Tibial nerve (tissue), 4 donors: ENCODE results near the gene LRRC1. TPM values are rescaled to one million over a fixed set of nuclear protein-coding genes. Genes with fewer than 3 reads are reported as not detected.

ENCODE experiments used
- DNase-seq, 2 donors: peaks; one replicate each; pipeline ENCODE4 v3.0.0-alpha.2; 2019; ENCODE audit warnings: low spot score in 2 of 2
- H3K27ac ChIP-seq, 4 donors: fragments of 200-600 bp; sonication (generic) in 3 of 4; one replicate each; pipeline ENCODE4 v1.5.1; 2017 to 2019; ENCODE audit warnings: mild to moderate bottlenecking in 1 of 4
- H3K27me3 ChIP-seq, 2 donors: fragments of 200-600 bp; sonication (generic) in 1 of 2; one replicate each; pipeline versions ENCODE4 v1.5.1 to v1.6.0; 2017 to 2019
- H3K36me3 ChIP-seq, 3 donors: fragments of 200-600 bp; sonication (generic); one replicate each; pipeline ENCODE4 v1.5.1; 2018 to 2019
- H3K4me1 ChIP-seq, 4 donors: fragments of 200-600 bp; sonication (generic) in 3 of 4; one replicate each; pipeline ENCODE4 v1.5.1; 2017 to 2019
- H3K4me3 ChIP-seq, 4 donors: fragments of 200-600 bp; sonication (generic) in 3 of 4; one replicate each; pipeline ENCODE4 v1.5.1; 2017 to 2019; ENCODE audit warnings: mild to moderate bottlenecking in 1 of 4, moderate library complexity in 1 of 4
- H3K9me3 ChIP-seq, 4 donors: fragments of 200-600 bp; sonication (generic) in 3 of 4; one replicate each; pipeline ENCODE4 v1.5.1; 2017 to 2019
- CTCF ChIP-seq, 5 experiments: fragments of 200-600 bp in 3 of 5; fragments of 450-650 bp in 2 of 5; sonication (generic) in 3 of 5; IDR thresholded peaks; one replicate each; pipeline ENCODE4 v1.5.1; 2016 to 2019; ENCODE audit warnings: antibody characterized with exemption in 5 of 5, mild to moderate bottlenecking in 3 of 5, moderate library complexity in 2 of 5
- EP300 ChIP-seq, 2 donors: sonication (generic); formaldehyde crosslinking; IDR thresholded peaks; one replicate each; pipeline ENCODE4 v1.6.1; 2017; ENCODE audit warnings: antibody characterized with exemption in 2 of 2, mild to moderate bottlenecking in 1 of 2
- POLR2A ChIP-seq, 2 donors: fragments of 450-650 bp; IDR thresholded peaks; one replicate each; pipeline ENCODE4 v1.6.1; 2017; ENCODE audit warnings: antibody characterized with exemption in 2 of 2, mild to moderate bottlenecking in 2 of 2, moderate library complexity in 2 of 2
- WGBS, 2 donors: methylation state at CpG; one replicate each; pipeline ENCODE4 v1.1.5; 2018; 5-methylcytosine and 5-hydroxymethylcytosine counted together
- total RNA-seq, 4 donors: library from RNA; depleted of rRNA; stranded (reverse); fragments of >200 nt; gene quantifications; one replicate each; pipeline ENCODE4 v1.1.0, GENCODE V29; 2016

LRRC1 gene
- total RNA-seq, 4 donors from 2014 or later = 22.8 to 50.0 (median 39.6) TPM

GRCh38 chr6:53912661-53913060, 117.9 kb downstream of the LRRC1 start:
- no peak for TF ChIP-seq CTCF (IDR thresholded peaks at IDR 0.05)
- no peak for TF ChIP-seq POLR2A (IDR thresholded peaks at IDR 0.05)
- TF ChIP-seq EP300 (IDR thresholded peaks at IDR 0.05) = no peak
- H3K9me3 ChIP-seq = no peaks in the 10 kb centered on the region
- no peak for DNase-seq
- WGBS, 2 donors = 65 to 67% methylated on average over 1 of the region's 1 CpG
- no peak overlapping the region for H3K4me3 ChIP-seq
- H3K36me3 ChIP-seq = no peaks in the 10 kb centered on the region
- H3K4me1 ChIP-seq = peaks cover 0 to 7% (median 5%) of the 10 kb centered on the region in 4 donors
- no peak overlapping the region for H3K27ac ChIP-seq
- H3K27me3 ChIP-seq = no peaks in the 10 kb centered on the region

GRCh38 chr6:53913286-53913685, 118.5 kb downstream of the LRRC1 start:
- 95 to 98% methylated on average over 1 of the region's 1 CpG for WGBS, 2 donors
- Histone ChIP-seq H3K9me3 (no peaks in the 10 kb centered on the region), H3K36me3 (no peaks in the 10 kb centered on the region), H3K4me3 (no peak overlapping the region), H3K27ac (no peak overlapping the region), H3K4me1 (peaks cover 0 to 12% (median 5%) of the 10 kb centered on the region in 4 donors), H3K27me3 (no peaks in the 10 kb centered on the region)
- no peak for TF ChIP-seq CTCF (IDR thresholded peaks at IDR 0.05)
- no peak for TF ChIP-seq POLR2A (IDR thresholded peaks at IDR 0.05)
- TF ChIP-seq EP300 (IDR thresholded peaks at IDR 0.05) = no peak
- no peak for DNase-seq

GRCh38 chr6:53915026-53915691, 120.4 kb downstream of the LRRC1 start:
- Histone ChIP-seq H3K9me3 (no peaks in the 10 kb centered on the region), H3K4me1 (peaks cover 0 to 14% (median 5%) of the 10 kb centered on the region in 4 donors), H3K27ac (peak overlapping the region in 1 of 4 donors; percentile 16), H3K36me3 (peaks cover 0 to 9% (median 0%) of the 10 kb centered on the region in 3 donors), H3K27me3 (no peaks in the 10 kb centered on the region), H3K4me3 (no peak overlapping the region)
- TF ChIP-seq EP300 (IDR thresholded peaks at IDR 0.05) = no peak
- TF ChIP-seq POLR2A (IDR thresholded peaks at IDR 0.05) = no peak
- 89 to 98% methylated on average over 5 of the region's 5 CpGs for WGBS, 2 donors
- DNase-seq = no peak

- 85 to 88% methylated on average over 3 of the region's 3 CpGs for WGBS, 2 donors
- no peak for DNase-seq
- Histone ChIP-seq H3K27ac (no peak overlapping the region), H3K4me1 (peaks cover 0 to 6% (median 5%) of the 10 kb centered on the region in 4 donors), H3K27me3 (no peaks in the 10 kb centered on the region), H3K9me3 (no peaks in the 10 kb centered on the region), H3K4me3 (no peak overlapping the region), H3K36me3 (peaks cover 0 to 24% (median 4%) of the 10 kb centered on the region in 3 donors)
- TF ChIP-seq CTCF (IDR thresholded peaks at IDR 0.05) (no peak), POLR2A (IDR thresholded peaks at IDR 0.05) (no peak), EP300 (IDR thresholded peaks at IDR 0.05) (no peak)
Observed at GRCh38 chr6:53916804-53917463, 122.1 kb downstream of the LRRC1 start.

GRCh38 chr6:53917464-53917842, 122.6 kb downstream of the LRRC1 start:
- DNase-seq = no peak
- Histone ChIP-seq H3K27me3 (no peaks in the 10 kb centered on the region), H3K36me3 (peaks cover 0 to 27% (median 4%) of the 10 kb centered on the region in 3 donors), H3K4me3 (no peak overlapping the region), H3K27ac (no peak overlapping the region), H3K4me1 (peaks cover 0 to 6% (median 5%) of the 10 kb centered on the region in 4 donors), H3K9me3 (no peaks in the 10 kb centered on the region)
- WGBS, 2 donors = 51 to 56% methylated on average over 1 of the region's 1 CpG
- no peak for TF ChIP-seq EP300 (IDR thresholded peaks at IDR 0.05)
- no peak for TF ChIP-seq CTCF (IDR thresholded peaks at IDR 0.05)
- TF ChIP-seq POLR2A (IDR thresholded peaks at IDR 0.05) = no peak
